RWPE1 (cell line): ENCODE measurements around the gene HOXC9.

Source experiments
- CTCF ChIA-PET: fragments of 350-600 bp; sonication (Branson Sonifier 250); formaldehyde crosslinking; extraction: SDS; loops from one replicate; lab custom pipeline; 2021; lab: Yijun Ruan, JAX
- POLR2A ChIA-PET: fragments of 400-600 bp; formaldehyde crosslinking; extraction: SDS; loops from one replicate; lab custom pipeline; 2020; ENCODE audit warnings: antibody characterized with exemption; ENCODE audit not compliant: low non-redundant PET; lab: Yijun Ruan, JAX
- DNase-seq: peaks from one replicate; pipeline ENCODE4 v3.0.0; 2012; ENCODE audit warnings: low spot score
- H3K27ac ChIP-seq: fragments of 450-650 bp; 2 replicates; pipeline ENCODE4 v1.5.1; 2017
- CTCF ChIP-seq: fragments of 450-650 bp; conservative IDR thresholded peaks from 2 replicates; pipeline ENCODE4 v1.5.1; 2017; ENCODE audit warnings: low read depth, mild to moderate bottlenecking

HOXC9 gene

GRCh38 chr12:54016478-54016964 is 16.6 kb downstream of the HOXC9 start:
- H3K27ac ChIP-seq = peak overlapping the region; percentile 64
- DNase-seq = peak; percentile 72
- CTCF ChIA-PET = interaction anchor here (0.6 to 2.6 kb wide), 10 partner anchors 9 to 354 kb away, joined by 3 to 15 read pairs (median 4); partner anchors contain the start of gene HOXC10
- POLR2A ChIA-PET = interaction anchor here (0.5 kb wide), 1 partner anchor 263 kb away, joined by 3 read pairs; no protein-coding TSS in a partner anchor
- no peak for TF ChIP-seq CTCF

GRCh38 chr12:54017027-54017788 is 17.2 kb downstream of the HOXC9 start:
- DNase-seq = peak; percentile 59
- POLR2A ChIA-PET = interaction anchor here (0.5 to 0.7 kb wide), 3 partner anchors 20 to 382 kb away, joined by 3 to 10 read pairs (median 6); no protein-coding TSS in a partner anchor
- no peak for TF ChIP-seq CTCF
- CTCF ChIA-PET = interaction anchor here (0.6 to 2.6 kb wide), 11 partner anchors 8 to 315 kb away, joined by 3 to 15 read pairs (median 4); partner anchors contain the start of genes HOXC10, HOXC5 and HOXC8
- H3K27ac ChIP-seq = peak overlapping the region; percentile 64

GRCh38 chr12:54017878-54018467 is 18.0 kb downstream of the HOXC9 start:
- peak; percentile 95 for DNase-seq
- CTCF ChIA-PET = interaction anchor here (0.8 to 2.6 kb wide), 5 partner anchors 9 to 183 kb away, joined by 4 to 15 read pairs (median 6); partner anchors contain the start of genes HOXC5 and HOXC8
- no peak for TF ChIP-seq CTCF
- H3K27ac ChIP-seq = peak overlapping the region; percentile 64
- POLR2A ChIA-PET = interaction anchor here (0.6 to 0.7 kb wide), 3 partner anchors 21 to 382 kb away, joined by 3 to 10 read pairs (median 6); no protein-coding TSS in a partner anchor

- DNase-seq = no peak
- peak overlapping the region; percentile 64 for H3K27ac ChIP-seq
- ChIA-PET POLR2A (no interaction called here), CTCF (interaction anchor here (0.5 kb wide), 1 partner anchor 65 kb away, joined by 3 read pairs; no protein-coding TSS in a partner anchor)
- TF ChIP-seq CTCF = no peak
Observed at GRCh38 chr12:54018468-54018984, 18.6 kb downstream of the HOXC9 start.

GRCh38 chr12:54019091-54019811 is 19.3 kb downstream of the HOXC9 start:
- ChIA-PET CTCF (no interaction called here), POLR2A (no interaction called here)
- TF ChIP-seq CTCF = no peak
- H3K27ac ChIP-seq = no peak overlapping the region
- no peak for DNase-seq
